Ovary (tissue), 9 donors: ENCODE results near the gene CFAP52. TPM values are rescaled to one million over a fixed set of nuclear protein-coding genes. Genes with fewer than 3 reads are reported as not detected.
"Not testable (repeated sequence)": the region's sequence is repeated elsewhere in the genome, so short reads cannot be mapped to it uniquely, and the experiment has no call there.

Source experiments
- DNase-seq, 5 donors: peaks; one replicate each; pipeline ENCODE4 v3.0.0-alpha.2; 2019 to 2020
- H3K27ac ChIP-seq, 2 donors: fragments of 200-600 bp; one replicate each; pipeline versions ENCODE4 v1.5.1 to v1.8.0; 2019 to 2022
- H3K27me3 ChIP-seq: fragments of 200-600 bp; one replicate; pipeline ENCODE4 v1.8.0; 2022
- H3K36me3 ChIP-seq: fragments of 200-600 bp; sonication (generic); one replicate; pipeline ENCODE4 v1.5.1; 2019
- H3K4me1 ChIP-seq: one replicate; pipeline ENCODE4 v1.8.1; 2013; ENCODE audit warnings: mild to moderate bottlenecking, moderate library complexity; ENCODE audit not compliant: insufficient read depth
- H3K4me3 ChIP-seq: fragments of 200-600 bp; sonication (generic); one replicate; pipeline ENCODE4 v1.5.1; 2017
- H3K9me3 ChIP-seq, 2 donors: fragments of 200-600 bp in 1 of 2; sonication (generic) in 1 of 2; one replicate each; pipeline versions ENCODE4 v1.5.1 to v1.8.1; 2013 to 2019; ENCODE audit warnings: mild to moderate bottlenecking in 1 of 2, moderate library complexity in 1 of 2
- EP300 ChIP-seq: sonication (generic); formaldehyde crosslinking; IDR thresholded peaks from one replicate; pipeline ENCODE4 v1.6.1; 2017; ENCODE audit warnings: antibody characterized with exemption
- POLR2A ChIP-seq: fragments of 450-650 bp; IDR thresholded peaks from one replicate; pipeline ENCODE4 v1.6.1; 2017; ENCODE audit warnings: antibody characterized with exemption, mild to moderate bottlenecking, moderate library complexity
- WGBS, 3 donors: extraction: QIAGEN DNeasy Blood & Tissue Kit in 1 of 3; methylation state at CpG; one replicate each; pipeline versions ENCODE4 v1.1.5 to v1.1.7; 2013 to 2017; 5-methylcytosine and 5-hydroxymethylcytosine counted together
- intact Hi-C, 4 donors: fragments of 100-400 bp; cut with DNase I; formaldehyde crosslinking; loops; one replicate each; pipeline versions ENCODE4 v1.11.0 to v1.15.1; 2022 to 2023
- polyA plus RNA-seq, 2 donors: library from polyadenylated mRNA; stranded (reverse); fragments of 200-250 nt in 1 of 2; fragments of 350-450 nt in 1 of 2; fragmentation: Illumina TruSeq in 1 of 2; extraction: RNeasy Lipid Tissue Mini Kit (QIAGEN cat#74804) in 1 of 2; gene quantifications; one replicate each; pipeline ENCODE4 v1.2.3, GENCODE V29; 2013 to 2014
- total RNA-seq, 7 donors: library from RNA; depleted of rRNA in 2 of 7; stranded (reverse); fragments of >200 nt in 2 of 7; fragmentation: NEBNext Ultra II Directional in 3 of 7; extraction: Animal tissue kit (Norgen Biotek cat#: 25700) in 3 of 7; gene quantifications; one replicate each; pipeline versions ENCODE4 v1.1.0 to v1.2.4, GENCODE V29; 2016 to 2023
- TF ChIP-seq, protein P1 (sequence below), 3 donors: fragments of 450-650 bp in 2 of 3; fragments of 200-600 bp in 1 of 3; IDR thresholded peaks; one replicate each; pipeline versions ENCODE4 v1.5.1 to v1.8.0; 2016 to 2022; ENCODE audit warnings: antibody characterized with exemption in 3 of 3, mild to moderate bottlenecking in 1 of 3
- donor health status: DM: no; HTN: no; CAD: no; lungs with moderate emphysema.
- donor health status: DM: no; HTN: no; CAD: no.
- donor health status: Bipolar disorder and iron deficiency.
- donor health status: DM: yes; HTN: yes; CAD: no.
- donor health status: DM: no; HTN: no; CAD: no.
- donor health status: DM: yes; HTN: yes; CAD: no.

Gene CFAP52
- total and polyA plus RNA-seq, 9 donors: 0.18 to 46.6 (median 1.1) TPM

DNA sequence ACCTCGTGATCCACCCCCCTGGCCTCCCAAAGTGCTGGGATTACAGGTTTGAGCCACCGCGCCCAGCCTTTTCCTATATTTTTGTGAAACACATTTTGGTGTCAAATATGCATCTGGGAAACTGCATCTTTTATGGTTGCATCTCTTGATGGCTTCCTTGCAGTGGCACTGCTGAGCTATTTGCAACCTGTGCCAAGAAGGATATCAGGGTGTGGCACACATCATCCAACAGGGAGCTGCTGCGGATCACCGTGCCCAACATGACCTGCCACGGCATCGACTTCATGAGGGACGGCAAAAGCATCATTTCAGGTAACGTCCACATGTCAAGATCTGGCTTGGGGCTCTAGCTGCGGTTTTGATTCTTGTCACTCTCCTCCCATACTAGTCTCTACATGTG, 52.1 kb downstream of the CFAP52 start:
- no peak for DNase-seq
- TF ChIP-seq EP300: no peak
- TF ChIP-seq POLR2A: no peak
- TF ChIP-seq, protein P1, sequence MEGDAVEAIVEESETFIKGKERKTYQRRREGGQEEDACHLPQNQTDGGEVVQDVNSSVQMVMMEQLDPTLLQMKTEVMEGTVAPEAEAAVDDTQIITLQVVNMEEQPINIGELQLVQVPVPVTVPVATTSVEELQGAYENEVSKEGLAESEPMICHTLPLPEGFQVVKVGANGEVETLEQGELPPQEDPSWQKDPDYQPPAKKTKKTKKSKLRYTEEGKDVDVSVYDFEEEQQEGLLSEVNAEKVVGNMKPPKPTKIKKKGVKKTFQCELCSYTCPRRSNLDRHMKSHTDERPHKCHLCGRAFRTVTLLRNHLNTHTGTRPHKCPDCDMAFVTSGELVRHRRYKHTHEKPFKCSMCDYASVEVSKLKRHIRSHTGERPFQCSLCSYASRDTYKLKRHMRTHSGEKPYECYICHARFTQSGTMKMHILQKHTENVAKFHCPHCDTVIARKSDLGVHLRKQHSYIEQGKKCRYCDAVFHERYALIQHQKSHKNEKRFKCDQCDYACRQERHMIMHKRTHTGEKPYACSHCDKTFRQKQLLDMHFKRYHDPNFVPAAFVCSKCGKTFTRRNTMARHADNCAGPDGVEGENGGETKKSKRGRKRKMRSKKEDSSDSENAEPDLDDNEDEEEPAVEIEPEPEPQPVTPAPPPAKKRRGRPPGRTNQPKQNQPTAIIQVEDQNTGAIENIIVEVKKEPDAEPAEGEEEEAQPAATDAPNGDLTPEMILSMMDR (IDR thresholded peaks at IDR 0.05): no peak
- no peaks in the 10 kb centered on the region for H3K27me3 ChIP-seq
- H3K27ac ChIP-seq: no peak overlapping the region
- no peak overlapping the region for H3K4me3 ChIP-seq
- H3K9me3 ChIP-seq: peaks cover 0 to 3% of the 10 kb centered on the region in 2 donors
- WGBS, 3 donors: 83 to 87% (median 85%) methylated on average over 10 of the region's 10 CpGs
- intact Hi-C loops: no loop called here
- no peaks in the 10 kb centered on the region for H3K4me1 ChIP-seq
- H3K36me3 ChIP-seq: no peaks in the 10 kb centered on the region

DNA sequence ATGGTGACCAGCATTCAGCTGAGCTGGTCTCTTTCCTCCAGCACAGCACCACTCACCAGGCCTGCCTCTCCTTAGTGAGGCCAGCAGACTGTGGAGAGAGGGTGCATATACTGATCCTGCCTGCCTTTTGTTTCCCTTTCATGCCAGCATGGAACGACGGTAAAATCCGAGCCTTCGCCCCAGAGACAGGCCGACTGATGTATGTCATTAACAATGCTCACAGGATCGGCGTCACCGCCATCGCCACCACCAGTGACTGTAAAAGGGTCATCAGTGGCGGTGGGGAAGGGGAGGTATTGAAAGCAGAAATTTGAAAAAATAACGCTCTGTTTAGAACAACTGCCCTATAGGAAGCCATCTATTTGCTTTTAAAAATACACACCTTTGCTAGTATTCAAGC, 56.3 kb downstream of the CFAP52 start:
- no peaks in the 10 kb centered on the region for H3K9me3 ChIP-seq
- H3K4me3 ChIP-seq: no peak overlapping the region
- DNase-seq: no peak
- TF ChIP-seq POLR2A: no peak
- TF ChIP-seq, protein P1 (IDR thresholded peaks at IDR 0.05): no peak
- no peak for TF ChIP-seq EP300
- no peaks in the 10 kb centered on the region for H3K27me3 ChIP-seq
- intact Hi-C loops: no loop called here
- H3K4me1 ChIP-seq: no peaks in the 10 kb centered on the region
- 90 to 93% (median 91%) methylated on average over 11 of the region's 11 CpGs for WGBS, 3 donors
- no peaks in the 10 kb centered on the region for H3K36me3 ChIP-seq
- no peak overlapping the region for H3K27ac ChIP-seq

DNA sequence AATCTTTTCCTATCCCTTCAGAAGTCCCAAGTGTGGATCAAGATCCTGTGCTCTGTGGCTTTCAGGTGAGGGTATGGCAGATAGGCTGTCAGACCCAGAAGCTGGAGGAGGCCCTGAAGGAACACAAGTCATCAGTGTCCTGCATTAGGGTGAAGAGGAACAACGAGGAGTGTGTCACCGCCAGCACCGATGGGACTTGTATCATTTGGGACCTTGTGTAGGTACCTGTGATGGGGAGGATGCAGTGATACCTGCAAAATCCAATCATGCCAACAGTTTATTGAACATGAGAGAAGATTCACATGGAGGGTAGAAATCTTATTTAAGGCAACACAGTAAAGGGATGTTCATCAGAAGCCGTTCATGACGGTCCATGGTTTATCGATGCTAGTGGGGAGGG, 58.9 kb downstream of the CFAP52 start:
- intact Hi-C loops: no loop called here
- Histone ChIP-seq H3K36me3 (no peaks in the 10 kb centered on the region), H3K4me1 (no peaks in the 10 kb centered on the region), H3K9me3 (no peaks in the 10 kb centered on the region), H3K27me3 (no peaks in the 10 kb centered on the region), H3K4me3 (no peak overlapping the region), H3K27ac (no peak overlapping the region)
- WGBS, 3 donors: 89 to 94% (median 94%) methylated on average over 6 of the region's 6 CpGs
- TF ChIP-seq POLR2A (no peak), EP300 (no peak)
- TF ChIP-seq, protein P1 (IDR thresholded peaks at IDR 0.05): no peak
- DNase-seq: no peak

DNA sequence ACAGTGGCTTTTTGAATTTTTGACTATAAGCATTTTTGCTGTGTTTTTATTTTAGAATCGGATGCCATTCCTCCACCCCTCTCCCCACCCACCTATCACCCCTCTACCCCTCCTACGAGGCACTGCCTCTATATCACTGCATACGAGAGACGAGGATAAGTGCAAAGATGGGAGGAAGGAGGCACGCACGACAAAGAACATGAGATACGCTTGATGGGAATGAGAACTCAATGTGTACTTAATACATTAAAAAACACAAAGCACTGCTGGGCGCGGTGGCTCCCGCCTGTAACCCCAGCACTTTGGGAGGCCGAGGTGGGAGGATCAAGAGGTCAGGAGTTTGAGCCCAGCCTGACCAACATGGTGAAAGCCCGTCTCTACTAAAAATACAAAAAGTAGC, 60.1 kb downstream of the CFAP52 start:
- H3K4me3 ChIP-seq: no peak overlapping the region
- no peak overlapping the region for H3K27ac ChIP-seq
- no peak for DNase-seq
- no peaks in the 10 kb centered on the region for H3K36me3 ChIP-seq
- TF ChIP-seq, protein P1 (IDR thresholded peaks at IDR 0.05): no peak
- no peak for TF ChIP-seq POLR2A
- no peak for TF ChIP-seq EP300
- intact Hi-C loops: no loop called here
- H3K27me3 ChIP-seq: no peaks in the 10 kb centered on the region
- no peaks in the 10 kb centered on the region for H3K4me1 ChIP-seq
- no peaks in the 10 kb centered on the region for H3K9me3 ChIP-seq
- WGBS, 3 donors: 76 to 82% (median 82%) methylated on average over 12 of the region's 12 CpGs

DNA sequence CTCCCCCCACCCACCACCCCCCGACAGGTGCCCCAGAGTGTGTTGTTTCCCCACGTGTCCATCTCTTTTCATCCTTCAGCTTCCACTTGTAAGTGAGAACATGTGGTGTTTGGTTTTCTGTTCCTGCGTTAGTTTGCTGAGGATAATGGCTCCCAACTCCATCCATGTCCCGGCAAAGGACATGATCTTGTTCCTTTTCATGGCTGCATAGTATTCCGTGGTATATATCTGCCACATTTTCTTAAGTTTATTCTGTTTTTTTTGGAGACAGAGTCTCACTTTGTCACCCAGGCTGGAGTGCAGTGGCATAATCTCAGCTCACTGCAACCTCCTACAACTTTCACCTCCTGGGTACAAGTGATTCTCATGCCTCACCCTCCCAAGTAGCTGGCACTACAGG, 63.9 kb downstream of the CFAP52 start:
- H3K9me3 ChIP-seq, DNase-seq, H3K27ac ChIP-seq, H3K27me3 ChIP-seq, H3K4me1 ChIP-seq, H3K36me3 ChIP-seq, intact Hi-C loops, H3K4me3 ChIP-seq: not testable (repeated sequence)
- 84 to 90% (median 90%) methylated on average over 5 of the region's 5 CpGs for WGBS, 3 donors
